NCI-H2171 treated with DMSO at 0.1 percent for 48 hours (cell line): ENCODE data around the gene SPNS1.
A peak's percentile ranks its signal among the peaks of the same experiment; 100 is the strongest.
"Not testable (repeated sequence)": the region's sequence is repeated elsewhere in the genome, so short reads cannot be mapped to it uniquely, and the experiment has no call there.

Source experiments
- DNase-seq: peaks from one replicate; lab custom pipeline; 2025; lab: John Stamatoyannopoulos, UW

The SPNS1 gene

DNA sequence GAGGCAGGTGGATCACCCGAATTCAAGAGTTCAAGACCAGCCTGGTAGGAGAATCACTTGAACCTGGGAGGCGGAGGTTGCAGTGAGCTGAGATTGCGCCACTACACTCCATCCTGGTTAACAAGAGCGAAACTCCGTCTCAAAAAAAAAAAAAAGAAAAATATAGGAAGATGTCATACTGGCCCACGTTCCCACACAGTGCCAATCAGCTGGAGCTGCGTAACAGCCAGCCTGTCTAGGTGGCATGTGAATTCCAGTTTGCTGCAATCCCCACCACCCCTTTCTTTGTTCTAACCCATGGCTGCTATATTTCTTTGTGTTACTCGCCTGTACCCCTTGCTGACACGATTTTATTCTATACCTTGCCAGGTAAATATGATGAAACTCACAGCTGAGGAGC lies 16.4 kb upstream of the SPNS1 start:
- no peak for DNase-seq

- no peak for DNase-seq
Observed at GRCh38 chr16:28958836-28959235, 15.7 kb upstream of the SPNS1 start.

- no peak for DNase-seq
Observed at GRCh38 chr16:28964072-28964471, 10.5 kb upstream of the SPNS1 start.

GRCh38 chr16:28964496-28964895 lies 10.1 kb upstream of the SPNS1 start:
- no peak for DNase-seq

DNA sequence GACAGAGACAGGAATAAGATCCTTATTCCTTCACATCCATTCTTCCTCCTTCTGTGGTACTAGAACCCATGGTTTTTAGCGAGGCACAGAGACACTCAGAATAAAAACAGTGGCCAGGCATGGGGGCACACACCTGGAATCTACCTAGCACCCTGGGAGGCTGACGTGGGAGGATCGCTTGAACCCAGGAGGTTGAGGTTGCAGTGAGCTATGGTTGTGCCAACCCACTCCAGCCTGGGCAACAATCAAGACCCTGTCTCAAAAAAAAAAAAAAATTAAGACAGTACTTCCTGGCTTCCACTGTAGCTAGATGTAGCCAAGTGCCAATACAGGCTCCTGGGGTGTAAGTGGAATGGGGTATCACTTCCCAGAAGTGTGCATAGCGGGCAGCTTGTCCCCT lies 7.4 kb upstream of the SPNS1 start:
- no peak for DNase-seq

DNA sequence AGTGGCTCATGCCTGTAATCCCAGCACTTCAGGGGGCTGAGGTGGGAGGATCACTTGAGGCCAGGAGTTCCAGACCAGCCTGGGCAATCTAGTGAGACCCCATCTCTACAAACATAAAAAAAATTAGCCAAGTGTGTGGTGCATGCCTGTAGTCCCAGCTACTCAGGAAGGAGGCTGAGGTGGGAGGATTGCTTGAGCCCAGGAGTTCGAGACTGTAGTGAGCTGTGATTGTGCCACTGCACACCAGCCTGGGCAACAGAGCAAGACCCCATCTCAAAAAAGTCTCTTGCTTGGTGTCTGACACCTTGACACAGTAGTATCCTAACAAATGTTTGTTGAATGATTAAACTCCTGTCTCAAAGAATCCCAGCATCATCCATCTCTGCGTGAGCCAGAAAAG lies 4.9 kb upstream of the SPNS1 start:
- not testable (repeated sequence) for DNase-seq

- peak; percentile 76 for DNase-seq
Observed at GRCh38 chr16:28974007-28974436, 556 bp upstream of the SPNS1 start.

DNA sequence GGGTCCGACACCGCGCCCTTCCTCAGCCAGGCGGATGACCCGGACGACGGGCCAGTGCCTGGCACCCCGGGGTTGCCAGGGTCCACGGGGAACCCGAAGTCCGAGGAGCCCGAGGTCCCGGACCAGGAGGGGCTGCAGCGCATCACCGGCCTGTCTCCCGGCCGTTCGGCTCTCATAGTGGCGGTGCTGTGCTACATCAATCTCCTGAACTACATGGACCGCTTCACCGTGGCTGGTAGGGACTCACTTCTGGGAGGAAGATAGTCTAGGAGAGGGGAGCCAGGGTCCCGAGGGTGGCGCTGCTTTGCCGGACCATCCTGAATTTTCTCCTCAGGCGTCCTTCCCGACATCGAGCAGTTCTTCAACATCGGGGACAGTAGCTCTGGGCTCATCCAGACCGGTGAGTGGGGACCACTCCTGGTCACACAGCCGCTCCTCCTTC lies 601 bp downstream of the SPNS1 start:
- DNase-seq = no peak

DNA sequence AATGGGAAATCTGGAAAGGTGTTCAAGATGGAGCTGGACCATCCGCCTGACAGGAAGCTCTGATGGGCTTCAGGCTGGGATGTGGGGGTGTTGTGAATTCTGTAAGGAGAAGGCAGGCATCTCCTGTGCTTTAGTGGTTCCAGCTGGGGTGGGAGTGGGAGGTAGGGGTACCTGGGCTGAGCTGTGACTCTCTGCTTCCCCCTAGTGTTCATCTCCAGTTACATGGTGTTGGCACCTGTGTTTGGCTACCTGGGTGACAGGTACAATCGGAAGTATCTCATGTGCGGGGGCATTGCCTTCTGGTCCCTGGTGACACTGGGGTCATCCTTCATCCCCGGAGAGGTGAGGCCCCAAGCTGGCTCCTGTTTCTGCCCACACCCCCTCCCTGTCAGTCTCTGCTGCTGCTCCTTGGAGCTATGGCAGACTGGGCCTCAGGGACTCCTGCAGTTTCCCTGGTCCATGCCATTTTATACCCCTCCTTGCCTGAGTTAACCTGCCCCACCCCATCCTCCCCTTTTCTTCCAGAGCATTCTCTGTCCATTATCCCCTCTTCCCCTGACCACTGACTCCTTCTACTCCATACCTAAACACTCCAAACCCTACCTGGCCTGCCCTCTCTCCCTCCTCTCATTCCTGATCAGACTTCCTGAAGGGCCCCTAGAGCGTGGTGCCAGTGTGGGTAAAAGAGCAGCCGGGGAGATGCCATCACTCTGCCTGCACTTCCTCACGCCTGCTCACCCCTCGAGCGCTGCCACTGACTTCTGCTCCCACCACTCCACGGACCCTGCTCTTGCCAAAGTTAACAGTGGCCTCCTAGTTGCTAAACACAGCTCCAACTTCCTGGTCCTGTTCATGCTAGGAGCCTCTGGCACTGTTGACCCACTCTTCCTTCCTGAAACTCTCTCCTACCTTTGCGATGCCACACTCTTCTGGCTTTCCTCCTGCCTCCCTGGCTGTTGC lies 3.4 kb downstream of the SPNS1 start:
- peak; percentile 24 for DNase-seq

GRCh38 chr16:28980330-28980729 lies 5.8 kb downstream of the SPNS1 start:
- DNase-seq = not testable (repeated sequence)

DNA sequence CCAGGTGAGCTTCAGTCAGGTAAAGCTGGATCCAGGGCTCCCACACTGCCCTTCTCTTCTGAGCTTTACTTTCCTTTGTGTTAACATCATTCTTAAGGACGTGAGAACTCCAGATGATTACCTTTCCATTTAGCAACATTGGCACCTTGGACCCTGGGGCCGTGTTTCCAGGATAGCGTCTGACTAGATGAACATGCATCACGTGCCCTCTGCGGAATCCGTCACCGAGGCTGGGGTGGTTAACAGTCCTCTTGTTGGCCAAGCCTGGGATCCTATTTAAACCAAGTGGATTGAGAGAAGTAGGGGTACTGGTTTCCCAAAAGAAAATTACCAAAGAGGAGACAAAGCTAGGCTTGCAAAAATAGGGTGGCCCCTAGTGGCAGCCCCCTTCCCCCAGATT lies 6.4 kb downstream of the SPNS1 start:
- DNase-seq = no peak

GRCh38 chr16:28981517-28981916 lies 6.9 kb downstream of the SPNS1 start:
- no peak for DNase-seq

GRCh38 chr16:28982418-28982817 lies 7.8 kb downstream of the SPNS1 start:
- DNase-seq = no peak

DNA sequence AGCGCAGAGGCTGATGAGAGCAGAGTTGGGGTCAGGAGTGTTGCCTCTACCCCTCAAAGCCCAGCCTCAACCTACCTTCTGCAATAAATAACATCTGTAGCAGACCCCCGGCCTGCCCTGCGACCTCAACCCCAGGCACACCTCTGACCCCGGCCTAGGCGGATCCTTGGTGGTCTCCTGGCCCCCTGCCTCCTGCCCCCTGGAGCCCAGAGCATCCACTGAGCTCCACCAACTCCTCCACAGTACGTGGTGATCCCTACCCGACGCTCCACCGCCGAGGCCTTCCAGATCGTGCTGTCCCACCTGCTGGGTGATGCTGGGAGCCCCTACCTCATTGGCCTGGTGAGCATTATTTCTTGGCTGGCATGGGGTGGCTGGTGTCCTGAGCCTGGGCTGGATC lies 8.4 kb downstream of the SPNS1 start:
- no peak for DNase-seq

GRCh38 chr16:28983644-28984043 lies 9.1 kb downstream of the SPNS1 start:
- DNase-seq = no peak

GRCh38 chr16:28984091-28984490 lies 9.5 kb downstream of the SPNS1 start:
- DNase-seq = no peak

- no peak for DNase-seq
Observed at GRCh38 chr16:28984619-28985135, 10.1 kb downstream of the SPNS1 start, which contains the start of gene LAT. Gene LAT, plus strand, starts transcription at chr16:28985052. Its CDS starts 366 bp downstream, at chr16:28985418.

- no peak for DNase-seq
Observed at GRCh38 chr16:28985211-28986041, 10.8 kb downstream of the SPNS1 start.

DNA sequence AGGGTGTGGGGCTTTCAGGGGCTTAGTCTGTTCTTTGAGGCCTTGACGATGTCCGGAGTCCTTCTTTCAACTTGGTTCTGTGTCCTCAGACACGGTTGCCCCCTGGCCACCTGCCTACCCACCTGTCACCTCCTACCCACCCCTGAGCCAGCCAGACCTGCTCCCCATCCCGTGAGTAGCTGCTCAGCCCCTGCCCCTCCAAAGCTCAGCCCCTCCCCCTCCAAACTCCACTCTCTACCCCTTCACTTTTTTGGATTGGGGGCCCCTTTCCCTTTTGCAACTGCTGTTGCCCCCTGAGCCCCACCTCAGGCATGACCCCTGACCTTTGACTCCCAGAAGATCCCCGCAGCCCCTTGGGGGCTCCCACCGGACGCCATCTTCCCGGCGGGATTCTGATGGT lies 11.5 kb downstream of the SPNS1 start:
- DNase-seq = no peak

- DNase-seq = no peak
Observed at GRCh38 chr16:28986492-28986891, 11.9 kb downstream of the SPNS1 start.

DNA sequence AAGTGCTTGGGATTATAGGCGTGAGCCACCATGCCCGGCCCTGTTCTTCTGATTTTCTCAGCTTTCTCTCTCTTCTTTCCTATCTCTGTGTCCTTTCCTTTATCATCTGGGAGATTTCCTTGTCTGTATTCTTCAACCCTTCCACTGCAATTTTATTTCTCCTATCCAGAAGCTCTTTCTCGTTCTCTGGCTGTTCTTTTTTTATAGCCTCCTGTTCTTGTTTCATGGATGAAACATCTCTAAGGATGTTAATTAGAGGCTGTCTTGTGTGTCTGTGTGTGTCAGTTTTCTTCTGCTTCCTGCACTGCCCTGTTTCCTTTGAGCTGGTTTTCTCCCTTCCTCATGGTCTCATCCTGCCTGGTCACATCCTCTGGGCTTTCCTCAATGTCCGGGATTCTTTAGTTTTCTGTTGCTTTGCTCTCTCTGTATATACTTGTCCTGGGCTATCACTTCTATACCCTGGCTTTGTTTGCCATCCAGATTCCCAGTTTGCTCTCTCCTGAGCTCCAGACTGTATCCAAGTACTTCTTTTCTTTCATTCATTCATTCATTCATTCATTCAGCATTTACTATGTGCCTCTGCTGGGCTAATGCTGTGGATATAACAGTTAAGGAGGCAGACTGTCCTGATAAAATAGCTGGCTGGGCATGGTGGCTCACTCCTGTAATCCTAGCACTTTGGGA lies 12.7 kb downstream of the SPNS1 start:
- no peak for DNase-seq

- no peak for DNase-seq
Observed at GRCh38 chr16:28989363-28989762, 14.8 kb downstream of the SPNS1 start.
